Mesothelial cell of epicardium (in vitro differentiated cells): ENCODE measurements around the gene WNT10A. TPM values are rescaled to one million over a fixed set of nuclear protein-coding genes. Genes with fewer than 3 reads are reported as not detected.

Experiments
- DNase-seq, 2 experiments: peaks; one replicate each; pipeline ENCODE4 v3.0.0; 2021; ENCODE audit warnings: low spot score in 2 of 2; ENCODE audit not compliant: unreplicated experiment in 2 of 2
- H3K27ac Mint-ChIP-seq: 2 replicates; pipeline ENCODE4 v1.8.0; 2021; ENCODE audit warnings: mixed read lengths
- H3K27me3 Mint-ChIP-seq: 2 replicates; pipeline ENCODE4 v1.8.0; 2021; ENCODE audit warnings: low read depth, mixed read lengths
- H3K36me3 Mint-ChIP-seq: 2 replicates; pipeline ENCODE4 v1.8.0; 2021; ENCODE audit warnings: mixed read lengths
- H3K4me1 Mint-ChIP-seq: 2 replicates; pipeline ENCODE4 v1.8.0; 2021; ENCODE audit warnings: mixed read lengths
- H3K4me3 Mint-ChIP-seq: 2 replicates; pipeline ENCODE4 v1.8.0; 2021; ENCODE audit warnings: mild to moderate bottlenecking, moderate library complexity, mixed read lengths
- H3K9me3 Mint-ChIP-seq: 2 replicates; pipeline ENCODE4 v1.8.0; 2021; ENCODE audit warnings: mixed read lengths
- CTCF ChIP-seq: fragments of 200-600 bp; sonication (generic); IDR thresholded peaks from one replicate; pipeline ENCODE4 v1.5.0; 2021; ENCODE audit warnings: antibody characterized with exemption; ENCODE audit not compliant: unreplicated experiment
- total RNA-seq: library from RNA; stranded (reverse); gene quantifications from 3 replicates; pipeline ENCODE4 v1.2.1, GENCODE V29; 2021

WNT10A gene
- total RNA-seq, 1 donor from 2014 or later = 53.2 TPM

- H3K36me3 Mint-ChIP-seq = peaks cover 5% of the 10 kb centered on the region
- DNase-seq = no peak
- no peak for TF ChIP-seq CTCF
- H3K9me3 Mint-ChIP-seq = no peaks in the 10 kb centered on the region
- H3K27ac Mint-ChIP-seq = no peak overlapping the region
- H3K4me3 Mint-ChIP-seq = no peak overlapping the region
- peaks cover 31% of the 10 kb centered on the region for H3K4me1 Mint-ChIP-seq
- H3K27me3 Mint-ChIP-seq = peaks cover 12% of the 10 kb centered on the region
Measured at GRCh38 chr2:218850796-218851195, 29.9 kb upstream of the WNT10A start.

- no peak for TF ChIP-seq CTCF
- Mint-ChIP-seq H3K27me3 (peaks cover 12% of the 10 kb centered on the region), H3K36me3 (peaks cover 5% of the 10 kb centered on the region), H3K4me3 (no peak overlapping the region), H3K27ac (no peak overlapping the region), H3K4me1 (peaks cover 36% of the 10 kb centered on the region), H3K9me3 (no peaks in the 10 kb centered on the region)
- no peak for DNase-seq
Measured at GRCh38 chr2:218851286-218851685, 29.4 kb upstream of the WNT10A start.

GRCh38 chr2:218852911-218853667 lies 27.6 kb upstream of the WNT10A start:
- Mint-ChIP-seq H3K9me3 (no peaks in the 10 kb centered on the region), H3K27me3 (peaks cover 13% of the 10 kb centered on the region), H3K27ac (peak overlapping the region; percentile 96), H3K4me1 (peaks cover 54% of the 10 kb centered on the region), H3K4me3 (peak overlapping the region; percentile 5), H3K36me3 (no peaks in the 10 kb centered on the region)
- TF ChIP-seq CTCF = peak; percentile 82
- DNase-seq = peak in 1 of 2 experiments; percentile 82

- DNase-seq = no peak
- H3K27ac Mint-ChIP-seq = peak overlapping the region; percentile 96
- H3K9me3 Mint-ChIP-seq = no peaks in the 10 kb centered on the region
- peaks cover 19% of the 10 kb centered on the region for H3K27me3 Mint-ChIP-seq
- no peaks in the 10 kb centered on the region for H3K36me3 Mint-ChIP-seq
- peaks cover 61% of the 10 kb centered on the region for H3K4me1 Mint-ChIP-seq
- H3K4me3 Mint-ChIP-seq = no peak overlapping the region
- no peak for TF ChIP-seq CTCF
Measured at GRCh38 chr2:218853766-218854165, 26.9 kb upstream of the WNT10A start.

GRCh38 chr2:218854860-218855259 lies 25.8 kb upstream of the WNT10A start:
- H3K27me3 Mint-ChIP-seq = peaks cover 24% of the 10 kb centered on the region
- H3K4me1 Mint-ChIP-seq = peaks cover 66% of the 10 kb centered on the region
- no peak for DNase-seq
- no peaks in the 10 kb centered on the region for H3K9me3 Mint-ChIP-seq
- H3K4me3 Mint-ChIP-seq = peak overlapping the region; percentile 17
- peak overlapping the region; percentile 96 for H3K27ac Mint-ChIP-seq
- no peak for TF ChIP-seq CTCF
- no peaks in the 10 kb centered on the region for H3K36me3 Mint-ChIP-seq
